KOPT-K1 (cell line): ENCODE results near the gene HNRNPF.
"Not testable (repeated sequence)": the region's sequence is repeated elsewhere in the genome, so short reads cannot be mapped to it uniquely, and the experiment has no call there.

ENCODE experiments used
- H3K27ac ChIP-seq: fragments of 200-600 bp; sonication (generic); 2 replicates; pipeline ENCODE4 v1.5.1; 2016; ENCODE audit warnings: antibody characterized with exemption, mild to moderate bottlenecking, low read depth, low read length; ENCODE audit not compliant: poor library complexity, severe bottlenecking
- H3K36me3 ChIP-seq: fragments of 200-600 bp; sonication (generic); 2 replicates; pipeline ENCODE4 v1.5.1; 2017; ENCODE audit warnings: antibody characterized with exemption, mild to moderate bottlenecking, low read length, moderate library complexity; ENCODE audit not compliant: insufficient read depth
- H3K9me3 ChIP-seq: fragments of 200-600 bp; sonication (generic); 2 replicates; pipeline ENCODE4 v1.5.1; 2017; ENCODE audit warnings: antibody characterized with exemption, low read length, mild to moderate bottlenecking; ENCODE audit not compliant: insufficient read depth, poor library complexity, severe bottlenecking

The HNRNPF gene

DNA sequence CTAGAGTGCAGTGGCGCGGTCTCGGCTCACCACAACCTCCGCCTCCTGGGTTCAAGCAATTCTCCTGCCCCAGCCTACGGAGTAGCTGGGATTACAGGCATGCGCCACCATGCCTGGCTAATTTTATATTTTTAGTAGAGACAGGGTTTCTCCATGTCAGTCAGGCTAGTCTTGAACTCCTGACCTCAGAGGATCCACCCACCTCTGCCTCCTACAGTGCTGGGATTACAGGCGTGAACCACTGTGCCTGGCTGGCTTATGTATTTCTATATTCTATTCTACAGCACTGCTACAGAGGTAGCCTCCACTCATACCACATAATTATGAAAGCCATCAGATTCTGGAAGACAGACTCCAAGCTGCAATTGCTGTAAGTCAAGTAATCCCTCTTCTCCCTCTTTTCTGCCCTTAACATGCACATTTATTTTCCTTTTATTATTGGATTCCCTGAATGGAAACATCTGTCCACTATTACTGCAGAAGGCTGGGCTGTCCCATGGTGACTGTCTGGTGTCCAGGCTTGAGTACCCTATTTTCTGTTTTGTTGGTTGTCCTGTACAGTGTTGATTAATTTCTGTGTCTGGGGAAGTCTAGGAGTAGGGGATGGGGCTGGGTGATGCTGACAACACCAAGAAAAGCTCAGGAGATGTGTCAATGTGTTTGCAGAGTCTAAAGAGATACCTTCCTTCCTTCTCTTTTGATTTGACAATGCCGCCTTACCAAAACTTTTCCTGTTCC lies 22.1 kb upstream of the HNRNPF start:
- no peak overlapping the region for H3K27ac ChIP-seq
- no peaks in the 10 kb centered on the region for H3K36me3 ChIP-seq
- no peaks in the 10 kb centered on the region for H3K9me3 ChIP-seq

DNA sequence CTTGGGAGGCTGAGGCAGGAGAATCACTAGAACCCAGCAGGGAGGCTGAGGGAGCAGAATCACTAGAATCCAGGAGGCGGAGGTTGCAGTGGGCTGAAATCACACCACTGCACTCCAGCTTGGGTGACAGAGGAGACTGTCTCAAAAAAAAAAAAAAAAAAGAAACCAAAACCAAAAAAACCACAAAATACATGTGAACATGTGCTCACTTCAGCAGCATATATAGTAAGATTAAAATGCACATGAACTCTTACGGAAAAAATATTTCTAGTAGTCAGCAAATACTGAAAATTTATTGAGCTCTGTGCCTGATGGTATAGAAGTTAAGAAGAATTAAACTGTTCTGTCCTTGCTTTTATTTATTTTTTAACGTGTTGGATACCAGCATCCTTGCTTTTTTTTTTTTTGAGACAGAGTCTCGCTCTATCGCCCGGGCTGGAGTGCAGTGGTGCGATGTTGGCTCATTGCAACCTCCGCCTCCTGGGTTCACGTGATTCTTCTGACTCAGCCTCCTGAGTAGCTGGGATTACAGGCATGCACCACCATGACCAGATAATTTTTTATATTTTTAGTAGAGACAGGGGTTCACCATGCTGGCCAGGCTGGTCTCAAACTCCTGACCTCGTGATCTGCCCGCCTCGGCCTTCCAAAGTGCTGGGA lies 18.3 kb upstream of the HNRNPF start:
- Histone ChIP-seq H3K27ac (no peak overlapping the region), H3K36me3 (no peaks in the 10 kb centered on the region), H3K9me3 (no peaks in the 10 kb centered on the region)

DNA sequence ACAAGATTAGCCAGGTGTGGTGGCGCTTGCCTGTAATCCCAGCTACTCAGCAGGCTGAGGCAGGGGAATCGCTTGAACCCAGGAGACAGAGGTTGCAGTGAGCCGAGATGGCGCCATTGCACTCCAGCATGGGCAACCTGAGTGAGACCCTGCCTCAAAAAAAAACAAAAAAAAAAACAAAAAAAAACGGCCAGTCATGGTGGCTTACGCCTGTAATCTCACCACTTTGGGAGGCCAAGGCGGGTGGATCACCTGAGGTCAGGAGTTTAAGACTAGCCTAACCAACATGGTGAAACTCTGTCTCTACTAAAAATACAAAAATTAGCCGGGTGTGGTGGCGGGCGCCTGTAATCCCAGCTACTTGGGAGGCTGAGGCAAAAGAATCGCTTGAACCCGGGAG lies 17.5 kb upstream of the HNRNPF start:
- H3K36me3 ChIP-seq, H3K9me3 ChIP-seq, H3K27ac ChIP-seq: not testable (repeated sequence)

DNA sequence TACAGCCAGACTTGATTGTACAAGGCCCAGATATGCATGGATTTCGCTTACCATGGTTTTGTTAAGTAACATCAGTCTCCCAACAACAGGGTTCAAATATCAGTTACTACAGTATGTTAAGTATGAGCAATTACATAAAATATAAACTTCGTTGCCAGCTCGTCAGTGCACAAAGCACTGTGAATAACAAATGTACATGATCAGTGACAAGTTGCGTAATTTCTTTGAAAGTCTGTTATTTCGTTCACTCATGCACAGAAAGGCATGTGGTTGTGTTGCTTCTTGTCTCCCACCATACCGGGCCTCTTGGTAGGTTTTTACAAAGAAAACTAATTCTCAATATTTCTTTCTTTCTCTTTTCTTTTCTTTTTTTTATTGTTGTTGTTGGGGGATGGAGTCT lies 15.4 kb upstream of the HNRNPF start:
- no peak overlapping the region for H3K27ac ChIP-seq
- H3K9me3 ChIP-seq, result no peaks in the 10 kb centered on the region
- no peaks in the 10 kb centered on the region for H3K36me3 ChIP-seq

DNA sequence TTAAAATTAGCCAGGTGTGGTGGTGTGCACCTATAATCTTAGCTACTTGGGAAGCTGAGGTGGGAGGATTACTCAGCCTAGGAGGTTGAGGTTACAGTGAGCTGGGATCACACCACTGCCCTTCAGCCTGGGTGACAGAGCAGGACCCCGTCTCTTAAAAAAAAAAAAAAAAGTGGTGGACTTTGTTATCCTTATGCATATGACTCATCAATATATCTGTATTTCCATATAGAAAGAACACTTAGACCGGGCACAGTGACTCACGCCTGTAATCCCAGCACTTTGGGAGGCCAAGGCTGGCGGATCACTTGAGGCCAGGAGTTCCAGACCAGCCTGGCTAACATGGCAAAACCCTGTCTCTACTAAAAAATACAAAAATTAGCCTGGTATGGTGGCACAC lies 13.0 kb upstream of the HNRNPF start:
- not testable (repeated sequence) for H3K9me3 ChIP-seq, H3K36me3 ChIP-seq
- peak overlapping the region; percentile 91 for H3K27ac ChIP-seq

DNA sequence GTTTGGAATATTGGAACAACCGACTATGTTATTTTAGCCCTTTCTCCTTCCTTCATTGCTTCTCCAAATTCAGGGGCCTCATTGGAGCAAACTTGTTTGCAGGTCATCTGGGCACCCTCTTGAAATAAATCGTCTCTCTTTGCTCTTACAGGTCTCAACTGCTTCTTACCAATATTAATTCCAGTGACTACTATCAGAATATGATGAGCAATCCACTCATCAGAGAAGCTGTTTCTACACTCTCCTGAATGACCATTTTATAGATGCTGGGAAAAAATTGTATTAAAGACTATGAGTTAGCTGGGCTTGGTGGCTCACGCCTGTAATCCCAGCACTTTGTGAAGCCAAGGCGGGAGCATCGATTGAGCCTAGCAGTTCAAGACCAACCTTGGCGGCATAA lies 12.5 kb upstream of the HNRNPF start:
- Histone ChIP-seq H3K9me3 (no peaks in the 10 kb centered on the region), H3K36me3 (no peaks in the 10 kb centered on the region), H3K27ac (peak overlapping the region; percentile 91)

DNA sequence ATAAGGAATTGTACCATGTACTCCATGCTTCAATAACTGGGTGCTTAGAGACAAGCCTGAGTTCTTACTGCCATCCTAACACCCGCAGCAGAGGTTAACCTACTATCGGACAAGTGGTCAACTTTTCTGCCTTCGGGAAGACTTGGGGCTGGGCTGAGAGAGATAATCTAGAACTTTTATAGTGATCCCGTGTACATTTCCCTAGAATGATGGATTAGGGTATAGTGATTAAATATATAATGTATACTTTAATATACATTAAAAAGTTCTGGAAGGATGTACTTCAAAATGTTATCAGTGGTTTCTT lies 12.2 kb upstream of the HNRNPF start:
- no peaks in the 10 kb centered on the region for H3K9me3 ChIP-seq
- H3K27ac ChIP-seq, result peak overlapping the region; percentile 91
- no peaks in the 10 kb centered on the region for H3K36me3 ChIP-seq

DNA sequence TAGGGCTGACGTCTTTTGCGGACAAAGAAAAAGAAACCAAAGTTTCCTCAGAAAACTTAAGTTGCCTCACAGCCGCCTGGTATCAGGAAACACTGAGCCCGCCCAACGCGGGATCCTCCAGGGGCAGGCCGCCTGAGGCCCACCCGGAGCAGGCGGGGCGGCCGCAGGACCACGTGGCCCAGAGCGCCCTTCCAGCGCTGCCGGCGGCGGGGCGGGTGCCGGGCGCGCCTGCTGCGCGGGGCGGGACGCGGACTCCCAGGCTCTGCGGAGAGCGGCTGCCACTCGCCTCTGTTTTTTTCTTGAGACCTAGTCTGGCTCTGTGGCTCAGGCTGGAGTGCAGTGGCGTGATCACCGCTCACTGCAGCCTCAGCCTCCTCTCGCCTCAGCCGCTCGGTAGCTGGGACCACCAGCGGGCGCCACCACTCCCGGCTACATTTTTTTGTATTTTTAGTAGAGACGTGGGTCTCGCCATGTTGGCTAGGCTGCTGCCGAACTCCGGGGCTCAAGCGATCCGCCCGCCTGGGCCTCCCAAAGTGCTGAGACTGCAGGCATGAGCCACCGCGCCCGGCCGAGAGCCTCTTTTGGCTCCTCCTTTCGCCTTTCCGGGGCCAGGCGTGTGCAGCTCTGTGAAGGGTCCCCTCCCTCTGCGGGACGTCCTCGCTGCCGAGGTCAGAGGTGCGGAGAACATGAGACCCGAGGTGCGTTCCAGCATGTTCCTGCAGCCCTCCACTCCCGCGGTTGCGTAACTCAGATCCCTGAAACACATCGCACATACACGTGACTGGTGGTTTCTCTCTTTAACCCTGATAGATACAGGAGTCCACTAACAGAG lies 11.6 kb upstream of the HNRNPF start:
- Histone ChIP-seq H3K36me3 (no peaks in the 10 kb centered on the region), H3K27ac (peak overlapping the region; percentile 91), H3K9me3 (no peaks in the 10 kb centered on the region)

DNA sequence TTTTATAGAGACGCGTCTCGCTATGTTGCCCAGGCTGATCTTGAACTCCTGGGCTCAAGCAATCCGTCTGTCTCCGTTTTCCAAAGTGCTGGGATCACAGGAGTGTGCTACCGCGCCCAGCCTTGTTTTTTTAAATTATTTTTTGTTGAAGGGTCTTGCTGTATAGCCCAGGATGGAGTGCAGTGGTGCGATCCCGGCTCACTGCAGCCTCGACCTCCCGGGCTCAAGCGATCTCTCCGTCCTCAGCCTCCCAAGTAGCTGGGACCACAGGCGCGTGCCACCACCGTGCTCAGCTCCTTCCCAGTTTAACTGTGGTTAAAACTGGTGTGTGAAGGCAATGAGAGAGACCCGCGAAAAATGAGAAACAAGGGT lies 11.0 kb upstream of the HNRNPF start:
- peak overlapping the region; percentile 91 for H3K27ac ChIP-seq
- no peaks in the 10 kb centered on the region for H3K36me3 ChIP-seq
- no peaks in the 10 kb centered on the region for H3K9me3 ChIP-seq

DNA sequence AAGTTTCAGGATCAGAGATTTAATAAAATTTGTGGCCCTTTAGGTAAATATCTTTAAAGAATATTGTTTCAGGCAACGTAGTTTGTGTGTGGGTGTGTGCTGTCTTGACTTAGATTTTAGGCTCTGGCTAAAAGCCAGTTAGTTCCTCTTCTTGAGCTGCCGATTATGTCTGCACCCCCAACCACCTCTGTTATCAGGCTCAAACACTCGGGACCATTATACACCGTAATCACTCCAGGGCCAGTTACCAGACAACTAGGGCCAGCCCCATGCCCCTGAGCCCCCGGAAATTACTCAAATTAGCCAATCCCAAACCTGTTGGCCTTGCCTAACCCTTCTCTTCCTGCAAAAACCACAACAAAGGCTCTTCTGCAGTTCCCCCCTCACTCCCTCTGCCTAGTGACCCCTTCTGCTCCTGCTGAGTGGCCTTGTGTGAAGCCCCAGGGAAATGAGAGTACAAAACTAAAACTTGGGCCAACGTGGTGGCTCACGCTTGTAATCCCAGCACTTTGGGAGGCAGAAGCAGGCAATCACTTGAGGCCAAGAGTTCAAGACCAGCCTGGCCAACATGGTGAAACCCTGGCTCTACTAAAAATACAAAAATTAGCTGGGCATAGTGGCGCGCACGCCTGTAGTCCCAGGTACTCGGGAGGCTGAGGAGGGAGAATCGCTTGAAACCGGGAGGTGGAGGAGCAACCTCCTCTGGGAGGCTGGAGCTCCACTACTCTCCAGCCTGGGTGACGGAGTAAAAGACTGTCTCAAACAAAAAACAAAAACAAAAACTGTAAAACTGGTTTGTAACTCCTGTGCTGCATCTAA lies 9.2 kb upstream of the HNRNPF start:
- H3K9me3 ChIP-seq, result no peaks in the 10 kb centered on the region
- peak overlapping the region; percentile 86 for H3K27ac ChIP-seq
- no peaks in the 10 kb centered on the region for H3K36me3 ChIP-seq

DNA sequence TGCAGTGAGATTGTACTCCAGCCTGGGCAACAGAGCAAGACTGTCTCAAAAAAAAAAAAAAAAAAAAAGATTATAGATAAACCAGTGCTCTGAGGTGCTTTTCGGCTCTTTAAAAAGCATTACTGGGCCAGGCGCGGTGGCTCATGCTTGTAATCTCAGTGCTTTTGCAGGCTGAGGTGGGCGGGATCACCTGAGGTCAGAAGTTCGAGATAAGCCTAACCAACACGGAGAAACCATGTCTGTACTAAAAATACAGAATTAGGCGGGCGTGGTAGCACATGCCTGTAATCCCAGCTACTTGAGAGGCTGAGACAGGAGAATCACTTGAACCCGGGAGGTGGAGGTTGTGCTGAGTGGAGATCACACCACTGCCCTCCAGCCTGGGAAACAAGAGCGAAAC lies 6.6 kb upstream of the HNRNPF start:
- no peaks in the 10 kb centered on the region for H3K36me3 ChIP-seq
- H3K27ac ChIP-seq, result no peak overlapping the region
- H3K9me3 ChIP-seq, result no peaks in the 10 kb centered on the region

DNA sequence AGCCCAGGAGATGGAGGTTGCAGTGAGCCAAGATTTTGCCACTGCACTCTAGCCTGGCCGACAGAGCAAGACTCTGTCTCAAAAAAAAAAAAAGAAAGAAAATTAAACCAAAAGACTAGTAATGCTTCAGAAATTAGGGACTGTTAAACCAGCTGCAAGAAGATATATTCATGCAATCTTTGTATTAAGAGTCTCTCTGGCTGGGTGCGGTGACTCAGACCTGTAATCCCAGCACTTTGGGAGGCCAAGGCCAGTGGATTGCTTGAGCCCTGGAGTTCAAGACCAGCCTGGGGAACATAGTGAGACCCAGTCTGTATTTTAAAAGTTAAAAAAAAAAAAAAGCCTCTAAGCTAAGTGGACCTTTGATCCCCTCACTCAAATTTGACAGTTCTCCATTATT lies 2.5 kb upstream of the HNRNPF start:
- Histone ChIP-seq H3K36me3 (no peaks in the 10 kb centered on the region), H3K9me3 (no peaks in the 10 kb centered on the region), H3K27ac (no peak overlapping the region)

DNA sequence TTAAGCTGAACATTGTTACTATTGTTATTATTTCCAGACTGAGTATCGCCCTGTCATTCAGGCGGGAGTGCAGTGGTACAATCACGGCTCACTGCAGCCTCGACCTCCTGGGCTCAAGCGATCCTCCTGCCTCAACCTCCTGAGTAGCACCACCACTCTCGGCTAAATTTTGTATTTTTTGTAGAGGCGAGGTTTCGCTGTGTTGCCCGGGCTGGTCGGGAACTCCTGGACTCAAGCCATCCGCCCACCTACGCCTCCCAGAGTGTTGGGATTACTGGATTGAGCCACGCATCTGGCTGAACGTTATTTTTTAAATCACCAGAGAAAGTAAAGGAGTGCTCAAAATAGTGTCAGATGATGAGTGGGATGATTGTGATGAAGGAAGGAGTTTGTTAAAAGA lies 1.4 kb upstream of the HNRNPF start:
- Histone ChIP-seq H3K9me3 (no peaks in the 10 kb centered on the region), H3K27ac (peak overlapping the region; percentile 99), H3K36me3 (no peaks in the 10 kb centered on the region)

DNA sequence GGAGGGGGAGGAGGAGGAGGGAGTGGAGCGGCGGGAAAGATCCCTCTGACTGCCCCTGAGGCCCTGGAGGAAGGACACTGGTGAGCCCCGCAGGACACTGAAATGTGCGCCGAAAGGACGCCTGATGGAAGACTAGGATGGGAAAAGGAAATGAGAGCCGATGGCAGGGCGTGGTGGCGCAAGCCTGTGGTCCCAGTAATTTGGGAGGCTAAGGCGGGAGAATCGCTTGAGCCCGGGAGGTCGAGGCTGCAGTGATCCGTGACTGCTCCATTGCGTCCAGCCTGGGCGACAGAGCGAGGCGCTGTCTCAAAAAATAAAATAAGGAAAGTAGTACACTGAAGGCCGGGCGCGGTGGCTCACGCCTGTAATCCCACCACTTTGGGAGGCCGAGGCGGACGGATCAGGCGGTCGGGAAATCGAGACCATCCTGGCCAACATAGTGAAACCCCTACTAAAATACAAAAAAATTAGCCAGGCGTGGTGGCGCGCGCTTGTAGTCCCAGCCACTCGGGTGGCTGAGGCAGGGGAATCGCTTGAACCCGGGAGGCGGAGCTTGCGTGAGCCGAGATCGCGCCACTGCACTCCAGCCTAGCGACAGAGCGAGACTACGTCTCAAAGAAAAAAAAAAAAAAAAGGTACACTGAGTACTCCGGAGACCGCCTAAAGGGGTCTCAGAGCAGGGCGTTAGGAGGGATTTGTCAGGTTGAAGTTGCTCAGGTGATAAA lies 561 bp upstream of the HNRNPF start:
- no peaks in the 10 kb centered on the region for H3K36me3 ChIP-seq
- H3K9me3 ChIP-seq, result no peaks in the 10 kb centered on the region
- H3K27ac ChIP-seq, result peak overlapping the region; percentile 99
